ENCODE measurements around the gene OSBPL7. TPM values are rescaled to one million over a fixed set of nuclear protein-coding genes. Genes with fewer than 3 reads are reported as not detected.
A peak's percentile ranks its signal among the peaks of the same experiment; 100 is the strongest.

OSBPL7 gene
- total and polyA plus RNA-seq, 2 of the 13 experiments (the other 11 are each of a cell fraction or from before 2014, with no cell fraction given), result 4.7 to 6.6 TPM

DNA sequence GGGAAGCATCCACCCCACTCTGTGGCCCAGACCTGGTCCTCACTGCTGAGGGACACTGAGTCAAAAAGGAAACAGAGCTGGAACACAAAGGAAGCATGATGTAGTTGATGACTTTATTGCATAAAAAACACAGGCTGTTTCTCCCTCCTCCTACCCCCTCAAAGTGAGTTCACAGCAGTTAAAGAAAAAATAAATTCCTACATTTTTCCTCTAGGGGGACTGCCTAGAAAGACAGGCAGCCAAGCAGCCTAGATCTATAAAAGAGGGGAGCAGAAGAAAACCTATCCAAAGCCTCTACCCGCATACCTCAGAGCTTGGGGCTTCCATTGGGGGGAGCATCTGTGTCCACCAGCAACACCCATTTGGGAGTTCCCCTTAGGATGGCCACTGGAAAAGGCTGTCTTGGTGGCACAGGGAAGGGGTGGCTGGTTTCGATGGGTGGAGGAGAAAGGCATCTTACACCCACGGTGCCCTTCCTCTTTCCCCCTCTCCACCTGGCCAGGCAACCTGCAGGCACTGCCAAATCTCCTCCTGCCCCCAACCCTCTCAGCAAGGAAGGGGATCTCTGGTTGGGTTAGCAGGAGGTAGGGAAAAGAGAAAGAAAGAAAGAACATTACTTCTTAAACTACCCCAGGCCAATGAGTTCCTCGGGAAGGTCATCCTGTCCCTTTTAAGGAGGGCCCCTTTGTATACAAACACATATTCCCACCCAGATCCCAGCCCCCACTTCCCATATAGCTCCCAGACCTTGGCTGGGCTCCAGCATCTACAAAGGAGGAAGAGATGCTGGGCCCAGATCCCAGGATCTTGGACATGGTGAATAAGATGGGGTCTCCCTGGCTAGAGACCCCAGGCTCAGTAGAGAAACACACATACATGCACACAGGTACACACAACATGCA, 23.5 kb upstream of the OSBPL7 start:
- Histone ChIP-seq H2AFZ (ENCODE audit: low read length) (no peak overlapping the region), H3K36me3 (replicated peaks in 1 of 2; ENCODE audit: control insufficient read depth in 1 of 2, insufficient read depth in 2 of 2, low read length in 2 of 2) (no peaks in the 10 kb centered on the region), H3K4me3 (replicated peaks in 1 of 3; ENCODE audit: insufficient read depth in 1 of 3, low read depth in 2 of 3, low read length in 3 of 3) (no peak overlapping the region), H3K4me1 (ENCODE audit: insufficient read depth, low read length) (peaks cover 42% of the 10 kb centered on the region), H3K27ac (ENCODE audit: extremely low read length, insufficient read depth, low read length) (no peak overlapping the region), H3K79me2 (ENCODE audit: insufficient read depth, low read length) (peaks cover 8% of the 10 kb centered on the region), H3K4me2 (ENCODE audit: low read depth, low read length) (no peak overlapping the region), H3K9ac (ENCODE audit: insufficient read depth, low read depth, low read length) (no peak overlapping the region), H4K20me1 (ENCODE audit: insufficient read depth, low read length) (no peaks in the 10 kb centered on the region), H3K27me3 (ENCODE audit: control insufficient read depth in 1 of 2, insufficient read depth in 2 of 2, low read length in 2 of 2) (peaks cover 8 to 19% of the 10 kb centered on the region in 2 experiments; a peak in 4 of 5 replicates), H3K9me3 (ENCODE audit: low read length) (no peaks in the 10 kb centered on the region)
- no TSS peak for BruUV-seq (replicated peaks)
- intact Hi-C loops (cut with micrococcal nuclease; ENCODE audit: unreplicated experiment) (no loop called here), in situ Hi-C loops (cut with HindIII; ENCODE audit: extremely low pct_ligation_motif_present, low pct_unique_long_range_greater_than_20kb) (loop anchor here (5.0 kb wide), 2 partner anchors 47 to 172 kb away; no protein-coding TSS in a partner anchor)
- ATAC-seq (no peak), DNase-seq (ENCODE audit: low spot score) (no peak), FAIRE-seq (peak; percentile 8)
- TF ChIP-seq PHF21A (CRISPR knock-in tag; IDR thresholded peaks at IDR 0.05), result no peak
- no peak for TF ChIP-seq ETV6 (CRISPR knock-in tag; conservative IDR thresholded peaks at IDR 0.05)
- 0 out of 2 replicates have a peak, but pooled peaks have one; percentile 3 for TF ChIP-seq ZNF75D (CRISPR knock-in tag; IDR thresholded peaks at IDR 0.05; ENCODE audit: borderline replicate concordance)
- TF ChIP-seq ASH2L (IDR thresholded peaks at IDR 0.05; ENCODE audit: insufficient read length, low read depth, low read length), result peak; percentile 4
- no peak for TF ChIP-seq ZSCAN31 (CRISPR knock-in tag; IDR thresholded peaks at IDR 0.05; ENCODE audit: low read depth)
- TF ChIP-seq CENPX (CRISPR knock-in tag; IDR thresholded peaks at IDR 0.05), result no peak
- POLR2A ChIA-PET, result interaction anchor here (1.0 to 4.8 kb wide), 5 partner anchors 14 to 96 kb away, joined by 6 to 30 read pairs (median 8); partner anchors contain the start of genes LRRC46, MRPL10, PNPO and SP2
- CTCF ChIA-PET (ENCODE audit: low intra/inter-chr PET ratio, low total read pairs), result interaction anchor here (1.5 to 5.6 kb wide), 2 partner anchors 44 to 173 kb away, joined by 5 to 162 read pairs; no protein-coding TSS in a partner anchor
- 40% methylated on average over 4 of the region's 4 CpGs for WGBS (ENCODE audit: low lambda C conversion rate)

All from HepG2 (cell line).